Sigmoid colon (tissue), 7 donors: ENCODE data around the gene RXYLT1. TPM values are rescaled to one million over a fixed set of nuclear protein-coding genes. Genes with fewer than 3 reads are reported as not detected.

Experiments
- DNase-seq: peaks from one replicate; pipeline ENCODE4 v3.0.0-alpha.2; 2019
- H3K27ac ChIP-seq, 4 donors: fragments of 200-600 bp; sonication (generic); one replicate each; pipeline ENCODE4 v1.5.1; 2016 to 2019; ENCODE audit warnings: mild to moderate bottlenecking in 1 of 4
- H3K27me3 ChIP-seq, 3 donors: fragments of 200-600 bp; sonication (generic); one replicate each; pipeline ENCODE4 v1.5.1; 2019; ENCODE audit warnings: mild to moderate bottlenecking in 1 of 3
- H3K36me3 ChIP-seq, 4 donors: fragments of 200-600 bp; sonication (generic); one replicate each; pipeline ENCODE4 v1.5.1; 2016 to 2019
- H3K4me1 ChIP-seq, 4 donors: fragments of 200-600 bp; sonication (generic); one replicate each; pipeline ENCODE4 v1.5.1; 2017 to 2019
- H3K4me3 ChIP-seq, 4 donors: fragments of 200-600 bp; sonication (generic); one replicate each; pipeline ENCODE4 v1.5.1; 2017 to 2019; ENCODE audit warnings: mild to moderate bottlenecking in 2 of 4, moderate library complexity in 1 of 4
- H3K9me3 ChIP-seq, 4 donors: fragments of 200-600 bp in 3 of 4; sonication (generic) in 3 of 4; one replicate each; pipeline versions ENCODE4 v1.5.1 to v1.6.1; 2013 to 2019
- EP300 ChIP-seq, 4 donors: sonication (generic); formaldehyde crosslinking; IDR thresholded peaks; one replicate each; pipeline ENCODE4 v1.6.1; 2017; ENCODE audit warnings: antibody characterized with exemption in 4 of 4
- POLR2A ChIP-seq, 2 donors: fragments of 450-650 bp; IDR thresholded peaks; one replicate each; pipeline ENCODE4 v1.6.1; 2016; ENCODE audit warnings: antibody characterized with exemption in 2 of 2, mild to moderate bottlenecking in 2 of 2, moderate library complexity in 2 of 2
- POLR2AphosphoS5 ChIP-seq, 4 donors: sonication (generic); formaldehyde crosslinking; IDR thresholded peaks; one replicate each; pipeline ENCODE4 v1.6.1; 2017; ENCODE audit warnings: antibody characterized with exemption in 4 of 4
- WGBS, 2 donors: extraction: QIAGEN DNeasy Blood & Tissue Kit; methylation state at CpG; one replicate each; pipeline ENCODE4 v1.1.7; 2013; 5-methylcytosine and 5-hydroxymethylcytosine counted together
- intact Hi-C: fragments of 100-400 bp; cut with DNase I; formaldehyde crosslinking; loops from one replicate; pipeline ENCODE4 v1.15.1; 2023
- polyA plus RNA-seq, 3 donors: library from polyadenylated mRNA; stranded (reverse); fragments of 200-250 nt; gene quantifications; one replicate each; pipeline ENCODE4 v1.2.3, GENCODE V29; 2013
- total RNA-seq, 4 donors: library from RNA; depleted of rRNA; stranded (reverse); fragments of >200 nt; gene quantifications; one replicate each; pipeline ENCODE4 v1.1.0, GENCODE V29; 2016
- TF ChIP-seq, protein P1 (sequence below), 4 experiments: fragments of 450-650 bp in 3 of 4; fragments of 200-600 bp in 1 of 4; IDR thresholded peaks; one replicate each; pipeline ENCODE4 v1.5.1; 2016 to 2019; ENCODE audit warnings: antibody characterized with exemption in 4 of 4, mild to moderate bottlenecking in 3 of 4, moderate library complexity in 2 of 4
- donor health status: healthy with polysubstance abuse.
- donor health status: Bipolar disorder and iron deficiency.
- donor health status: healthy.

The RXYLT1 gene
- total and polyA plus RNA-seq, 7 donors = 4.2 to 17.0 (median 12.1) TPM

DNA sequence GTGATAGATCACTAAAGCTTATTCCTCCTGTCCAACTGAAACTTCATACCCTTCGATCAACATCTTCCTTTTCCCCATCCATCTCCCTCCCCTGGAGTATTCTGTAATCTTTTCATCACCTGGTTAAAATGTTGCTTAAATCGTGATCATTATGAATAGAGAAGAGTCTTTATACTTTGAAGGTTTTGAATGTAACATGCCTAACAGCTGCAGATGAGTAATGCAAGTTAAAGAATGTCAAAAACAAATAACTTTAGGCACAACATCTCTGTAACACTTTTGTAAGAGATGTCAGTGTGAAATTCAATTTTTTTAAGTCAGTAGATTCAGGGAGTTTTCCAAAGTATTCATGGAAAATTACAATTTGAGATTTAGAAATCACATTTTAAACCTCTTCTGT lies 25.0 kb downstream of the RXYLT1 start:
- no peak for DNase-seq
- TF ChIP-seq EP300 (IDR thresholded peaks at IDR 0.05) = no peak
- TF ChIP-seq, protein P1, sequence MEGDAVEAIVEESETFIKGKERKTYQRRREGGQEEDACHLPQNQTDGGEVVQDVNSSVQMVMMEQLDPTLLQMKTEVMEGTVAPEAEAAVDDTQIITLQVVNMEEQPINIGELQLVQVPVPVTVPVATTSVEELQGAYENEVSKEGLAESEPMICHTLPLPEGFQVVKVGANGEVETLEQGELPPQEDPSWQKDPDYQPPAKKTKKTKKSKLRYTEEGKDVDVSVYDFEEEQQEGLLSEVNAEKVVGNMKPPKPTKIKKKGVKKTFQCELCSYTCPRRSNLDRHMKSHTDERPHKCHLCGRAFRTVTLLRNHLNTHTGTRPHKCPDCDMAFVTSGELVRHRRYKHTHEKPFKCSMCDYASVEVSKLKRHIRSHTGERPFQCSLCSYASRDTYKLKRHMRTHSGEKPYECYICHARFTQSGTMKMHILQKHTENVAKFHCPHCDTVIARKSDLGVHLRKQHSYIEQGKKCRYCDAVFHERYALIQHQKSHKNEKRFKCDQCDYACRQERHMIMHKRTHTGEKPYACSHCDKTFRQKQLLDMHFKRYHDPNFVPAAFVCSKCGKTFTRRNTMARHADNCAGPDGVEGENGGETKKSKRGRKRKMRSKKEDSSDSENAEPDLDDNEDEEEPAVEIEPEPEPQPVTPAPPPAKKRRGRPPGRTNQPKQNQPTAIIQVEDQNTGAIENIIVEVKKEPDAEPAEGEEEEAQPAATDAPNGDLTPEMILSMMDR (IDR thresholded peaks at IDR 0.05) = no peak
- WGBS, 2 donors = 88 to 92% methylated on average over 2 of the region's 2 CpGs
- no peaks in the 10 kb centered on the region for H3K4me1 ChIP-seq
- peaks cover 0 to 30% (median 0%) of the 10 kb centered on the region in 4 donors for H3K36me3 ChIP-seq
- H3K27ac ChIP-seq = no peak overlapping the region
- no peaks in the 10 kb centered on the region for H3K27me3 ChIP-seq
- no peak overlapping the region for H3K4me3 ChIP-seq
- intact Hi-C loops = loop anchor here (5.0 to 10.0 kb wide), 2 partner anchors 132 to 700 kb away; no protein-coding TSS in a partner anchor
- no peaks in the 10 kb centered on the region for H3K9me3 ChIP-seq

DNA sequence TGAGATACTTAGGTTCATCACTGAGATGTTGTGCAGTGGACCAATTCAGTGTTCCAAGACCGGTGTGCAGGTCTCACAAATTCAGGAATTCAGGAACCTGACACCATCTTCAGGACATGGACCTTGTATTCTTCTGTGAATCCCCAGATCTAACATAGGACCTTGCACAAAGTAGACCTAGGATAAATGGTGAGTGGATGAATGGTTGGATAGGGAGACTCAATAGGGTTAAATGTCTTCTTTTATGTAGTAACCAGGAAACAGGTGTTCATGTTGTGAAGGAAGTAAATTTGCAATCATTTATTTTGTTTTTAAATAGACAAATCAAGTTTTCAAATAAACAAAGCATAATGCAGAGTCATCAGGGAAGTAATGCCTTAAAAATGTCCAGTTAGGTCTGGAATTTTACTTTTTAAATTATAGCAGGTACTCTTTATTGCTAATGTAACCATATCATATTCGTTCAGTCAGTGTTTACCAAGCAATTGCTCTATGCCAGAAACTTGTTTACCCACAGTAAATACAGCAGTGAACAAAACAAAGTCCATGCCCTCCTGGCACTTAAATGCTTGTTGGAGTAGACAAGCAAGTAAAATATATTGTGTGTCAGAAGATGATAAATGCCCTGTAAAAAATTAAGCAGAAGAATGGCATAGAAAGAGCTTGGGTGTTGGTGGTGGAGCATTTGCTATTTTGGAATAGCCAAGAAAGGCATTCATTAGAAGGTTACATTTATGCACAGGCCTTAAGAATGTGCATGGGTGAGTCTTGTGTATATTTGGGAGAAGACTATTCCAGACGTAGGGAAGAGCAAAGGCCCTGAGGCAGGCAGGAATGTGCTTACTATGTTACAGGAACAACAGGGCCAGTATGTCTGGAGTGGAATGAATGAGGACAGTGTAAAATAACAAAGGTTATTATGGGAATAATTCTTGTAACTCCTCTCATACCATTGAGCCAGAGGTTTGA lies 26.3 kb downstream of the RXYLT1 start:
- no peak for DNase-seq
- 36 to 75% methylated on average over 3 of the region's 3 CpGs for WGBS, 2 donors
- intact Hi-C loops = loop anchor here (10.0 kb wide), 1 partner anchor 701 kb away; no protein-coding TSS in a partner anchor
- Histone ChIP-seq H3K4me1 (no peaks in the 10 kb centered on the region), H3K9me3 (no peaks in the 10 kb centered on the region), H3K27ac (no peak overlapping the region), H3K27me3 (no peaks in the 10 kb centered on the region), H3K4me3 (no peak overlapping the region), H3K36me3 (peaks cover 0 to 30% (median 0%) of the 10 kb centered on the region in 4 donors)
- TF ChIP-seq EP300 (IDR thresholded peaks at IDR 0.05) = no peak
- TF ChIP-seq POLR2AphosphoS5 (IDR thresholded peaks at IDR 0.05) = no peak
- TF ChIP-seq, protein P1 (IDR thresholded peaks at IDR 0.05) = no peak
- no peak for TF ChIP-seq POLR2A (IDR thresholded peaks at IDR 0.05)

DNA sequence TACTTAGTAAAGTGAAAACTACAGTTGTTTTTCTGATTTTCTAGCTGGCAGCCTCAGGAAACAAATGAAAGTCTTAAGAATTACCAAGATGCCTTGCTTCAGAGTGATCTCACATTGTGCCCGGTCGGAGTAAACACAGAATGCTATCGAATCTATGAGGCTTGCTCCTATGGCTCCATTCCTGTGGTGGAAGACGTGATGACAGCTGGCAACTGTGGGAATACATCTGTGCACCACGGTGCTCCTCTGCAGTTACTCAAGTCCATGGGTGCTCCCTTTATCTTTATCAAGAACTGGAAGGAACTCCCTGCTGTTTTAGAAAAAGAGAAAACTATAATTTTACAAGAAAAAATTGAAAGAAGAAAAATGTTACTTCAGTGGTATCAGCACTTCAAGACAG lies 28.9 kb downstream of the RXYLT1 start:
- WGBS, 2 donors = 89 to 94% methylated on average over 5 of the region's 5 CpGs
- no peaks in the 10 kb centered on the region for H3K9me3 ChIP-seq
- no peak overlapping the region for H3K4me3 ChIP-seq
- no peak for DNase-seq
- H3K27ac ChIP-seq = no peak overlapping the region
- peaks cover 0 to 30% (median 0%) of the 10 kb centered on the region in 4 donors for H3K36me3 ChIP-seq
- intact Hi-C loops = loop anchor here (10.0 kb wide), 1 partner anchor 704 kb away; no protein-coding TSS in a partner anchor
- H3K27me3 ChIP-seq = no peaks in the 10 kb centered on the region
- no peaks in the 10 kb centered on the region for H3K4me1 ChIP-seq
- TF ChIP-seq POLR2A (IDR thresholded peaks at IDR 0.05) (no peak), POLR2AphosphoS5 (IDR thresholded peaks at IDR 0.05) (no peak), EP300 (IDR thresholded peaks at IDR 0.05) (no peak)
- TF ChIP-seq, protein P1 (IDR thresholded peaks at IDR 0.05) = no peak

DNA sequence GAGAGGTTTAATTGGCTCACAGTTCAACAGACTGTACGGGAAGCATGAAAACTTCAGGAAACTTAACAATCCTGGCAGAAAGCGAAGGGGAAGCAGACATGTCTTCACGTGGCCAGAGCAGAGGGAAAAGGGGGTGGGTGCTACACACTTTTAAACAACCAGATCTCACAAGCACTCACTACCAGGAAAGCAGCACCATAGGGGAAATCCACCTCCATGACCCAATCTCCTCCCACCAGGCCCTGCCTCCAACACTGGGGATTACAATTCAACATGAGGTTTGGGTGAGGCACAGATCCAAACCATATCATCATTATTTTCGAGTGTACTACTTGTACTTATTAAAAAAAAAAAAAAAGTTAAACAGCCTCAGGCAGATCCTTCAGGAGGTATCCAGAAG lies 29.9 kb downstream of the RXYLT1 start:
- intact Hi-C loops = loop anchor here (10.0 kb wide), 1 partner anchor 705 kb away; no protein-coding TSS in a partner anchor
- H3K9me3 ChIP-seq = no peaks in the 10 kb centered on the region
- H3K4me1 ChIP-seq = no peaks in the 10 kb centered on the region
- peaks cover 0 to 30% (median 0%) of the 10 kb centered on the region in 4 donors for H3K36me3 ChIP-seq
- H3K27ac ChIP-seq = no peak overlapping the region
- H3K4me3 ChIP-seq = no peak overlapping the region
- 80 to 83% methylated on average over 4 of the region's 4 CpGs for WGBS, 2 donors
- TF ChIP-seq POLR2A (IDR thresholded peaks at IDR 0.05) (no peak), POLR2AphosphoS5 (IDR thresholded peaks at IDR 0.05) (no peak), EP300 (IDR thresholded peaks at IDR 0.05) (no peak)
- TF ChIP-seq, protein P1 (IDR thresholded peaks at IDR 0.05) = no peak
- DNase-seq = no peak
- no peaks in the 10 kb centered on the region for H3K27me3 ChIP-seq
